HepG2 (cell line): ENCODE data around the gene PAPSS1. TPM values are rescaled to one million over a fixed set of nuclear protein-coding genes. Genes with fewer than 3 reads are reported as not detected.
A peak's percentile ranks its signal among the peaks of the same experiment; 100 is the strongest.

Experiments
- AHDC1 ChIP-seq: sonication (generic); formaldehyde crosslinking; IDR thresholded peaks from 2 replicates; pipeline ENCODE4 v1.5.1; 2020; ENCODE audit warnings: mild to moderate bottlenecking, missing genetic modification reagents, borderline replicate concordance
- ARNT2 ChIP-seq: sonication (generic); formaldehyde crosslinking; IDR thresholded peaks from 2 replicates; pipeline ENCODE4 v1.8.0; 2022; ENCODE audit warnings: mild to moderate bottlenecking, low read depth, missing genetic modification reagents, moderate library complexity
- ATF1 ChIP-seq: IDR thresholded peaks from 2 replicates; pipeline ENCODE4 v1.6.1; 2016; ENCODE audit warnings: mild to moderate bottlenecking, control low read depth
- ATF4 ChIP-seq, 2 experiments: fragments of 450-650 bp in 1 of 2; sonication (generic) in 1 of 2; formaldehyde crosslinking; IDR thresholded peaks; 2 replicates each; pipeline versions ENCODE4 v1.5.0 to v1.8.0; 2020 to 2022; ENCODE audit warnings: mild to moderate bottlenecking in 1 of 2, missing genetic modification reagents in 1 of 2
- FOXK1 ChIP-seq: sonication (generic); formaldehyde crosslinking; IDR thresholded peaks from 2 replicates; pipeline ENCODE4 v1.4.0; 2020; ENCODE audit warnings: low read depth, missing genetic modification reagents, borderline replicate concordance
- GABPA ChIP-seq, 2 experiments: IDR thresholded peaks; 2 replicates each; pipeline ENCODE4 v1.6.1; 2011 to 2016; ENCODE audit warnings: low read depth in 2 of 2, low read length in 1 of 2, missing biosample characterization in 1 of 2, missing genetic modification characterization in 1 of 2
- GMEB2 ChIP-seq: IDR thresholded peaks from 2 replicates; pipeline ENCODE4 v1.6.1; 2016; ENCODE audit warnings: missing biosample characterization, missing genetic modification reagents, low read depth
- KDM5A ChIP-seq: fragments of 200-600 bp; sonication (generic); IDR thresholded peaks from 2 replicates; pipeline ENCODE4 v1.7.0; 2018; ENCODE audit warnings: antibody characterized with exemption, mild to moderate bottlenecking, low read length, borderline replicate concordance
- KLF11 ChIP-seq: IDR thresholded peaks from 2 replicates; pipeline ENCODE4 v1.6.1; 2016; ENCODE audit warnings: missing compliant biosample characterization
- KLF15 ChIP-seq: sonication (generic); formaldehyde crosslinking; IDR thresholded peaks from 2 replicates; pipeline ENCODE4 v1.8.1; 2023; ENCODE audit warnings: borderline replicate concordance, mild to moderate bottlenecking, inconsistent platforms, missing genetic modification reagents, mixed read lengths
- NKX3-1 ChIP-seq: sonication (generic); formaldehyde crosslinking; IDR thresholded peaks from 2 replicates; pipeline ENCODE4 v1.5.0; 2020; ENCODE audit warnings: missing genetic modification reagents
- PHF20 ChIP-seq: sonication (generic); formaldehyde crosslinking; IDR thresholded peaks from 2 replicates; pipeline ENCODE4 v1.5.0; 2020; ENCODE audit warnings: mild to moderate bottlenecking, missing genetic modification reagents
- PPARG ChIP-seq: conservative IDR thresholded peaks from 2 replicates; pipeline ENCODE4 v1.6.1; 2016; ENCODE audit warnings: missing biosample characterization, missing genetic modification reagents
- REPIN1 ChIP-seq: sonication (generic); formaldehyde crosslinking; IDR thresholded peaks from 2 replicates; pipeline ENCODE4 v1.8.0; 2022; ENCODE audit warnings: missing genetic modification reagents, low read depth, mild to moderate bottlenecking, borderline replicate concordance
- ZFY ChIP-seq: sonication (generic); formaldehyde crosslinking; IDR thresholded peaks from 2 replicates; pipeline ENCODE4 v1.4.0; 2020; ENCODE audit warnings: missing genetic modification reagents
- ZNF333 ChIP-seq: sonication (generic); formaldehyde crosslinking; IDR thresholded peaks from 2 replicates; pipeline ENCODE4 v1.4.0; 2020; ENCODE audit warnings: mild to moderate bottlenecking, missing genetic modification reagents, borderline replicate concordance
- ZNF34 ChIP-seq: sonication (generic); formaldehyde crosslinking; IDR thresholded peaks from 2 replicates; pipeline ENCODE4 v1.4.0; 2020; ENCODE audit warnings: mild to moderate bottlenecking, missing genetic modification reagents, borderline replicate concordance
- ZNF430 ChIP-seq: sonication (generic); formaldehyde crosslinking; IDR thresholded peaks from 2 replicates; pipeline ENCODE4 v1.9.0; 2021; ENCODE audit warnings: mild to moderate bottlenecking, missing genetic modification reagents
- ZNF614 ChIP-seq: IDR thresholded peaks from 2 replicates; pipeline ENCODE4 v1.6.1; 2018; ENCODE audit warnings: missing biosample characterization, missing genetic modification reagents, inconsistent platforms, borderline replicate concordance
- ZNF724P ChIP-seq: sonication (generic); formaldehyde crosslinking; IDR thresholded peaks from 2 replicates; pipeline ENCODE4 v1.8.0; 2022; ENCODE audit warnings: missing genetic modification reagents, borderline replicate concordance
- ZNF883 ChIP-seq: sonication (generic); formaldehyde crosslinking; IDR thresholded peaks from 2 replicates; pipeline ENCODE4 v1.5.1; 2020; ENCODE audit warnings: mild to moderate bottlenecking, missing genetic modification reagents; ENCODE audit errors: not compliant biosample characterization
- polyA plus RNA-seq, 8 experiments: library from polyadenylated mRNA; depleted of rRNA in 3 of 8; stranded (reverse) in 7 of 8; unstranded in 1 of 8; fragments of >200 nt; fragmentation: Illumina TruSeq in 4 of 8; extraction: Trizol in 4 of 8; gene quantifications; 2 replicates each; pipeline versions ENCODE4 v1.2.1 to v1.2.3, GENCODE V29; 2011 to 2016; ENCODE audit warnings: low read depth in 4 of 8, missing spikeins in 1 of 8, mixed read lengths in 1 of 8; ENCODE audit not compliant: insufficient read depth in 1 of 8
- total RNA-seq, 5 experiments: library from RNA; depleted of rRNA; stranded (reverse); fragments of >200 nt; fragmentation: Illumina TruSeq; extraction: Trizol; gene quantifications; 2 replicates each; pipeline ENCODE4 v1.2.3, GENCODE V29; 2016; ENCODE audit warnings: low read depth in 1 of 5

Gene PAPSS1
- total and polyA plus RNA-seq, 2 of the 13 experiments (the other 11 are each of a cell fraction or from before 2014, with no cell fraction given): 105 to 126 TPM

- TF ChIP-seq AHDC1 (CRISPR knock-in tag) (no peak), ZNF333 (CRISPR knock-in tag) (no peak), PPARG (CRISPR knock-in tag) (no peak), ZNF724P (peak; percentile 58; the same call in 1 of the 2 replicates), ZNF883 (peak; percentile 42), ZNF34 (0 out of 2 replicates have a peak, but pooled peaks have one; percentile 31), PHF20 (peak; percentile 70), NKX3-1 (CRISPR knock-in tag) (no peak), ZFY (CRISPR knock-in tag) (peak; percentile 76), ATF1 (CRISPR knock-in tag) (no peak), FOXK1 (CRISPR knock-in tag) (0 out of 2 replicates have a peak, but pooled peaks have one; percentile 8), ATF4 (CRISPR knock-in tag; IDR thresholded peaks at IDR 0.05) (peak in 1 of 2 experiments; percentile 42; a peak in 2 of 4 replicates), GABPA (IDR thresholded peaks at IDR 0.05; ENCODE audit: low read depth, low read length) (peak; percentile 67), GABPA (CRISPR knock-in tag; IDR thresholded peaks at IDR 0.05; ENCODE audit: low read depth) (peak; percentile 86), ZNF614 (CRISPR knock-in tag) (no peak), GMEB2 (peak; percentile 84), ARNT2 (peak; percentile 67), KLF15 (CRISPR knock-in tag) (0 out of 2 replicates have a peak, but pooled peaks have one; percentile 43), KDM5A (peak; percentile 84), KLF11 (CRISPR knock-in tag) (peak; percentile 15), REPIN1 (CRISPR knock-in tag) (peak; percentile 67), ZNF430 (CRISPR knock-in tag) (peak; percentile 89)
Observed at GRCh38 chr4:107719922-107720722, at the start of gene PAPSS1 (continued).
